ENCODE data around the gene WASF2.
A peak's percentile ranks its signal among the peaks of the same experiment; 100 is the strongest.

Gene WASF2

DNA sequence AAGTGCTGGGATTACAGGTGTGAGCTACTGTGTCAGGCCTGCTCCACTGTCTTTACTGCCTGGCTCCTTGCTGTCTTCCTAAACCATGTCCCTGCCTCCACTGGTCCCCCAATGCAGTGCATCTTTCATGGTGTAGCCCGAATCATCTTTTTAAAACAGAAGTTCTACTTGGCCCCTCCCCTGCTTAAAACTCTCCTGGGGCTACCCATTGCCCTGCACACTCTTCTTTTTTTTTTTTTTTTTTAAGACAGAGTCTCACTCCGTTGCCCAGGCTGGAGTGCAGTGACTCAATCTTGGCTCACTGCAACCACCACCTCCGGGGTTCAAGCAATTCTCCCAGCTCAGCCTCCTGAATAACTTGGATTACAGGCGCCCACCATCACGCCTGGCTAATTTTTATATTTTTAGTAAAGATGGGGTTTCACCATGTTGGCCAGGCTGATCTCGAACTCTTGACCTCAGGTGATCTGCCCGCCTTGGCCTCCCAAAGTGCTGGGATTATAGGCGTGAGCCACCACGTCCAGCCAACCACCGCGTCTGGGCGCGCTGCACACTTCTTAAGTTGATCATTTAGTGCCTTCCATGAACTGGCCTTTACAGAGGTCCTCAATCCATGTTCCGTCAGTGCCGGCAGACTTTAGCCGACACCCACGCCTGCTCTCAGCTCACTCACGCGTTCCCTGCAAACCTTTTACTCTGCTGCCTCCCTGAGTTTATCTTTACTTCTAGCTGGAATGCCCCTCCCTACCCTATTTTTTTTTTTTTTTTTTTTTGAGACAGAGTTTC lies 117.8 kb downstream of the WASF2 start:
- DNase-seq, result no peak

DNA sequence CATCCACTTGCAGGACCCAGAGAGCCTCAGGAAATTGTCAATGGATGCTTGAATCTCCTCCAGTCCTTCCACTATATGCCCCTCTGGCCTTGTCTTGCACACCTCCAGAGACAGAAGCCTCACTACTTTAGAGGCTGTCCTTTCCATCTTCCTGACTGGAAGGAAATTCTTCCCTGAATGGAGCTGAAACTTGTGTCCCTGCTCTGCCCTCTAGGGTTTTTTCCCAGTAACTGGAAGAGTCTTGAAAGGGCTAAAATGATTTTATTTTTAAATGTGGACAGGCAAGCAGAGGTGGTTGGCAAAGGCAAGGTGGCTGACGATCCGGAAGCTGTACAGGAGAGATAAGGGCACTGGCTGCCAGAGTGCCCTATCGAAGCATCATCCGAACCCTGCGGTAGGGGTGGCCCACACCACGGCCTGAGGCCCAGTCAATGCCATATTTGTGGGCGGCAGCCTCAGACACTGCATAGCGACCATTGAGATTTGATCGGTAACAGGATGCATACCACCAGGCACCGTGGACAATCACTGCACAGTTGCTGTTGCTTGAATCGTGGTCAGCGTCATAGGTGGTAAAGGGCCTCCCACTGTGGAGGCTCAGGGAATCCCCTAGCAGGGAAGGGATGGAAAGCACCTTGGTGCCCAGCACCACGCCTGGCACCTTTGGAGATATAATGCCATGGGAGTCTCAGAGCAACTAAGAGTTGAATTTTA lies 120.9 kb downstream of the WASF2 start:
- DNase-seq, result no peak

DNA sequence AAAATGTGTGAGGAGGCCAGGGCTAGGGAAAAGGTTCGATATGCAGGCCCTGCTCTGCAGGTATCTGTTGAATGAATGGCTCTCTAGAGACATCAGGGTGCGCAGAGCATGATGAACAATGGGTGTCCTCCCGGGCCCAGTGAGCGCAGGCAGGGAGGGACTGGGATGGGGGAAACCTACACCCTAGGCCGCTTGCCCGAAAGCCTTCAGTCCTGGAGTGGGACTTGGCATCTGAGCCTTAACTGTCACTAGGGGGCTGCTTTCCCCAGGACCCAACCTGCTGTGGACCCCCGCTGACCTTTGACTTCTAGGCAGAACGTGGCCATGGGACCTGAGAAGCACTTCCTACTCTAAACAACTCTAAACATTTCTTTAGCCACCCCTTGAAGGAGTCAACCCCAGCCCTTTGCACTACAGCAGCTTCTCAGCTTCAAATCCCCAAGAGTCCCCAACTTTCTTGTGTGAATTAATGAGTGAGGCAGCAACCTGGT lies 122.8 kb downstream of the WASF2 start:
- DNase-seq, result no peak

DNA sequence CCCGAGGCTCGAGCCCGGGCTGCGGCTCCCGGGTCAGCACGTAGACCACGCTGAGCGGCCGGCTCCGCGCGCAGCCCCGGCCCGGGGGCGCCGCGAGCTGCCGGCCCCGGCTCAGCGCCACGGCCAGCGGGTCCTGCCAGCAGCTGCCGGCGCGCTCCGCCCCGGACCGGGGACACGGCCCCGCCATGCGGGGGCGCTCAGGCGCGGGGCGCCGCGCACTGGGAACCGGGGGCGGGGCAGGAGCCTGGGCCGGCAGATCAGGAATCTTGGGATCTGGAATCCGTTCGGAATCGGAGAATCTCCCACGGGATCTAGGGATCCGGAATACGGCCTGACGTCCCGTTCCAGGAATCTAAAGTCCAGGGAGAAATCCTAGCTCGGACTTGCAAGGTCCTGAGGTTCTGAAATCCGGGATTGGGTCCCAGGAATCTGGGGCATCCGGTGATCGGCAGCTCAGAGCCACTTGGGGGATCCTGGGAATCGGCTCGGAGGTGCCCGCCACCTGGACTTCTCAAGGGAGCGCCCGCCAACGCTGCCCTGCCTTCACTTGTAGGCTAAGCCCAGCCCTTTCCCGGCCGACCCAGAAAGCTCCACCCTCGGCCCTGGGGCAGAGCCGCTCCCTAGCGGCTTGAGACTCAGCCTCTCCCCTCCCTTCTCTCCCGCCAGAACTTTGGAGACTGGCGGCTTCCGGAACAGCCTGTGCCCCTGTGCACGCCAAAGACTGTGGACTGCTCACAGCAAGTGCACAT lies 123.4 kb downstream of the WASF2 start, which contains the start of gene MAP3K6:
MAP3K6 (minus strand) TSS at position 551 of the 749 bp plus-strand sequence; CDS start at position 187, 364 bp downstream.
- peak; percentile 31 for DNase-seq

DNA sequence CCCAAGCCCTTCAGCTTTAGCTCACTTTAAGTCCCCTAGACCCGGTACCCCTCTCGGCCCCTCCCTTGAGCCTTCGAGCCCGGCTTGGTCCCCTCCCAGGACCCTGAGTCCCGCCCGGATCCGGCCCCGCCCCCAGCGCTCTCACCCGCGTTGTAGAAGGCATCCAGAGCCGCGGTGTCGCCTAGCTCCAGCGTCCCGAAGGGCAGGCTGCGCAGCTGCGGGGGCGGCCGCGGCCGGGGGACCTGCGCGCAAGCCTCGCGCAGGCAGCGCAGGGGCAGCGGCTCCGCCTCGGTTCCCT lies 123.9 kb downstream of the WASF2 start:
- DNase-seq, result peak; percentile 49

DNA sequence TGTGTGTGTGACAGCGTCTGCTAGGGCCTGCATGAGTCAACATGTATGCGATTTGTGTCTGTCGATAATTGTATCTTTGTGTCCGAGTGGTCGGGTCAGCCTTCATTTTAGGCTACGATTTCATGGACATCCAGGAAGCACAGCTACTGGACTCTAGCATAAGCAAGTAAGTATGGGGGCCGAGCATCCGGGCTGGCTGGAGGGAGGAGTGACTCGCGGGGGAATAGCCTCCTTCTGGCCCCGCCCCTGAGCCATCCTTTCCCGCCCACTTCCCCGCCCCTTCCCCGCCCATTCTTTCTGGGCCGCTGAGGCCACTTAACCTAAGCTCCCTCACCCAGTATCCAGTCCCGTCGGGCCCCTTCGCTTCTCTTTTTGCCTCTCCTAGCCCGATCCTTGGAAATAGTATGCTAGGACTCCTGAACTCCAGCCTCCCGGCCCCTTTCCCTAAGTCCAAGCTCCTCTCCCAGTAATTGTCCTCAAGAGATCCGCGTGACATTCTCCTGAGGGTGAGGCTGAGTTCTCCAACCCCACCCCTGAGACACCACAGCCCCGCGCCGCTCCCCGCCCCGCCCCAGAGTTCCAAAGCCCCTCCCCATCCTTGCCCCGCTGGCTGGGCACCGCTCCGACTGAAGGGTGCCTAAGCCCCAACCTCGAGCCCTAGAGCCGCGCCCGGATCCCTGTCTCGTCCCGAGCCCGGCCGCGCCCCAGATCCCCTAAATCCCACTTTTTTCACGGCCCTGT lies 124.4 kb downstream of the WASF2 start:
- peak; percentile 68 for DNase-seq

DNA sequence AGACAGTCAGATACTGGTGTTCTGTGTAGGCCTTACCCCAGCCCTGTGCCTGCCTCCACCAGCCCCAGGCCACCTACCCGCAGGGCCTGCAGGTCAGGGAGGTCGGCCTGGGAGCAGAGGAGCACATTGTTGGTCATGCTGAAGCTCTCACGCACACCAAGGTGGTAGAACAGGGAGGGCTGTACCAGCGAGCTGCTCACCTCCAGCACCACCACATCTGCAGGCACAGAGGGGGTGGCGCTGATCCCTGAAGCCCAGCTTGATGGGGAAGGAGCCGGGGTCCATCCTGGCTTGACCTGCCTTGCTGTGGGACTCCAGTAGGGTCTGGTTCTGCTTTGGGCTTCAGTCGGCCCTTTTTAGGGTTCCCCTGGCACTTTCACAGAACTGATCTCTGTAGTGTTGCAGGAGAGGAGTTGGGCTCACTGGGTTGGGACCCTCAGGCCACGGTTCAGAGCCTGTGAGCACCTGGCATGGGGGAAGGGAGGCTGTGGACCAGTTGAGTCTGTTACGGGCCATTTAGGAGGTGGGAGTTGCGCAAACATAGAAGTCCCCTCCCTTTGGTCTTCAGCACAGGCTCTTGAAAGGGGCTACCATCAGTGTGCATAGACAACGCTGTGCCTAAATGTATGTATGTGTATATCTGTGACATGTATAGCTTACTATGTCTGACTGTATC lies 125.1 kb downstream of the WASF2 start:
- DNase-seq, result no peak

DNA sequence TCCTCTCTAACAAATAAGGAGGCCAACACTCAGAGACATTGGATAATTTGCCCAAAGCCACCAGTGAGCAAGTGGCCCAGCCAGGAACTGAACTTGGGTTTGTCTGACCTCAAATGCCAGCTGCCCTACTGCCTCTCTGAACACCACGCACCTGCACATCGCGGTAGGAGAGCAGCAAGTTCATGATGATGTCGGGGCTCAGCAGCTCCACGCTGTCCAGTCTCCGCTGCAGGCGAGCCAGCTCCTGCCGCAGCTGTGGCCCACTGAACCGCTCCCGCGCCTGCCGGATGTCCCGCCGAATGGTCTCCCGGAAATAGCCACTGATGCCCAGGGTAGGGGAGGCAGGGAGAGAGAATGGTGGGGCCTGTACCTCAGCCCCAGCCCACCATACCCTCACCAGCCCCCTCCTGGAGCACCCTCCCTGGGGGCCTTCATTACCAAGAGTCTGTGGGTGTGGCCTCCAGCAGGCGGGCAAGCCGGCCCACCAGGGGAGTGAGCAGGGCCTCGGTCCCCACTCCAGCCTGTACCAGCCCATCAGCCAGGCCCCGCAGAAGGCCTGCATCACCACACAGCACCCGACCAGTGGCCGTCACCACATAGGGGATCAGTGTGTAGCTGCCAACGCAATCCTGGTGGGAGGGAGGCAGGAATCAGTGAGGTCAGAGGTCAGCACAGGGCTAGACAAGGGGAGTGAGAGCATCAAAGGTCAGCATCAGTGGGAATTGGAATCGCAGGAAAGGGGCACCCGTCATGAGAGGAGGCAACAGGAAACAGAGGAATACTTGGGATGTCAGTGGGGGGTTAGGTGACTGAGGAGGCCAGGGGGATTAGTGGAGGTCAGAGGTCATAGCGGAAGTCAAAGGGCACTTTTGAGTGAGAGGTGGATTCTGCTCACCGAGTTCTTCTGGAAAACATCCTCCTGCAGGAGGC lies 125.9 kb downstream of the WASF2 start:
- no peak for DNase-seq

DNA sequence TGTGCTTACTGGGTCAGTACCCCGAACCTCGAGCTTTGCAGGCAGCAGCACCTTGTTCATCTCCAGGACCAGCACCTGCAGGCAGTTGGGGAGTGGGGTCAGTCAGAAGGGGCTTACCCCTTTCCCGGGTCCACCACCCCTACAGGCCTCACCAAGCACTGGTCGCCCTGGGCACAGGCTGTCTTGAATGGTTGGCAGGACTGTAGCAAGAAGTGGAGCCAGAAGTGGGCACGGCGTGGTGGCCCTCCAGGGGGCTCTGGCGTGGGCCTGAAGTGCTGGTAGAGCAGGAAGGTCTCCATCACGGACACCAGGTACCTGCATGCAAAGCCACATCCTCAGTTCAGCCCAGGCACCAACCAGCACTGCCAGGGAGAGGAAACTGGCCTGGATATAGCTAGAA lies 128.4 kb downstream of the WASF2 start:
- no peak for DNase-seq

DNA sequence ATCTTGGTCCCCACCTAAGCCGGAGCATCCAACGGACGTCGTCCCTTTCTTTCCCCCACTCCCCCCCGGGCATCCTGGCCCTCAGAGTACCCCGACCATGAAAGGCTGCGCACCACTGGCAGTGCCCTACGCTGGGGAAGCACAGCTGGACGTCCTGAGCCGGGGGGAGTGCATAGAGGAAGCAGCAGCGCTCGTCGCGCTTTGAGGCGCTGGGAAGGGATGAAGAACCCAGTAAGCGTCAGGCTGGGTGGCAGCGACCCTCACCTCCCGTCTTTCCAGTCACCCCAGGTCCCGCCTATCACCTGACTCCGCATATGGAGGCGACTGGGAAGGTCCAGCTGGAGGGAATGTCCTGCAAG lies 128.9 kb downstream of the WASF2 start:
- no peak for DNase-seq

DNA sequence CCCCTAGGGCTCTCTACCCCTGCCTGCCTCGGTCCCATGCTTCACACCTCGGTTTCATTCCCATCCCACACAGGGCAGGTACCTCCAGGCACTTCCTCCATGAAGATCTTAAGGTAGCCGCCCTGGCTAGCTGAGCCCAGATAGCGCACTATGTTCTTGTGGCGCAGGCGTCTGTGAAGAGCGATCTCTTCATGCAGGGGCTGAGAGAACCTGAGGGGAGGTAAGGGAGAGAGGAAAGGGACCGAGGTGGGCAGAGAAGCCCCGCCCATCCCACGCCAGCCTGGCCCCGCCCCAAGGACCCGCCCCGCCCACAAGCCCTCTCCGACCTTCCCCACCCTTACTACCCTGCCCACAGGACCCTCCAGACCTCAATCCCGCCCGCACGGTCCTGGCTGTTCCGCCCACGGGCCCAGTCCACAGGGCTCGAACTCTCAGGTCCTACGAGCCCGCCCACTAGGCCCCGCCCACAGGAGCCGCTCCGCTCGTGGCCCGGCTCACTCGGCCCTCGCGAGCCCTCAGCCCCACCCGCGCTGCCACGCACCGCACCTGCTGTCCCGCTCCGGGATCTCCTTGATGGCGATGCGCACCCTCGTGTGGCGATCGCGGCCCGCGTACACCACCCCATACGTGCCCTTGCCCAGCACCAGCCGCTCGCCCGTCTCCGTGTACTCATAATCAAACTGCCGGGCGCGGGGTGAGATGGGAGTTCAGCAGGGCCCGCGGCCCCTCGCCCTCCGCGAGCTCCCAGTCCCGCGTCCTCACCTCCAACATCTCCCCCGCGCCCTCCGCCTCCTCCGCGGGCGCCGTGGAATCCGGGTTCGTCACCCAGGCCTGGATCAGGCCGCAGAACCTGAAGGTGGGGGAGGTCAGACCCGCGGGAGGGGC lies 129.6 kb downstream of the WASF2 start:
- DNase-seq, result no peak

DNA sequence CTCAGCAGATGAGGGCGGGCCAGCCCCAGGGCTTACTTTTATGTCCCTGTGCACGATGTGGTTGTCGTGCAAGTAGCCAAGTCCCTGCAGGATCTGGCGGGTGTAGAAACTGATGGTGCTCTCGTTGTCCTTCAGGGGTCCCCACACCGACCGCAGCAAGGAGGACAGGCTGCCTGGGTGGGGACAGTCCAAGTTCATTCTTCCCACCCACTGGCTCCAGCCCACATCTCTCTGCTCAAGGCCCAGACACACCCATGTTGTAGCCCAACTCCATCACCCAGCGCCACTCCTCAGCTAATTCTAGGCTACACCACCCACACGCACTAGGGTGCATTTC lies 130.2 kb downstream of the WASF2 start:
- no peak for DNase-seq

DNA sequence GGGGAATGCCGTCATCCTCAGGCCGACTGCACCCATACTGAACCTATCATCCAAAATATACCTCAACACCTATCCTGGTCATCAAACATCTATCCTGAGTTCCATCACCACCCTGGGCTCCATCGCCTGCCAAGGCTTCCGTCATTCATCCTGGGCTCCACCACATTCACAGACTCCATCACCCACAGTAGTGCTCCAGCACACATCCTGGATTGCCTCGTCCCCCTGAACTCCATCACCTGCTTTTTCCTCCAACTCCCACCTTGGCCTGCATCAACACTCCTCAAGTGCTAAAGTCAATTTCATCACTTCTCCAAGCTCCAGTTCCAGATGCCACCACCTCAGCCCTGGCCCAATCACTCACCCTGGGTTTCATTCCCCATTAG lies 131.0 kb downstream of the WASF2 start:
- DNase-seq, result no peak

DNA sequence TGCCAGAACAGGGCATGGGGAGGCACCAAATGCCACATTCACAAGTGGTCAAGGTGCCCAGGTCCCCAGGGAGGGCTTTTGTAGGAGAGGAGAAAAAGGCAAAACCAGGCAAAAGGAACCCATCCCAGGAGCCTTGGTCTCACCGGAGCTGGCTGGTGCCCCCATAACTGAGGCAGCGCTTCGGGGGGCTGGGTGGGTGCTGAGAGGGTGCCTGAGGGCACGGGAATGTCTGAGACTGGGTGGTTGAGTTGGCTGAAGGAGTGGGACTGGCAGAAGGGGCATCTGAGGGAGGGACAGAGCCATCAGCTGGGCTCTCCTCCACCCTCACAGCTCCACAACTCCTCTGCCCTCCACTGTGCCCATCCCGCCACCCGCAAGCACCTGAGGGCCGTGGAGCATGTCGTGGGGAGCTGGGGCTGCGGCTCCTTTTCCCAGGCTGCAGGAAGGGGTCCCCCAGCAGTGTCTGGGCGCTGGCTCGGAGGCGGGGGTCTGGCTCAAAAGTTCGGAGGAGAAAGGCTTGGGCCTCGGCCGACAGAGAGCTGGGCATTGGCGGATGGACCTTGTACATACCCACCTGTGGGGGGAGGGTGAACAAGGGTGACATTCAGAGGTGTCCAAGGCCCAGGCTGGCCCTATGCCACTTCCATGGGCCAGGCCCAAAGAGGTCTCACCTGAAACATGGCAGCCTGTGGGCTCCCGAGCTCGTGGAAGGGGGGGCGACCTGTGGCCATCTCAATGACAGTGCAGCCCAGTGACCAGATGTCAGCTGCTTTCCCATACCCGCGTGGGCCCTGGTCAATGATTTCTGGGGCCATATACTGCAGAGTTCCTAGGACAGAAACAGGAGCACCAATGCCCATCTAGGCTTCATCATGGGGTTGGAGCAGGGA lies 131.7 kb downstream of the WASF2 start:
- no peak for DNase-seq

DNA sequence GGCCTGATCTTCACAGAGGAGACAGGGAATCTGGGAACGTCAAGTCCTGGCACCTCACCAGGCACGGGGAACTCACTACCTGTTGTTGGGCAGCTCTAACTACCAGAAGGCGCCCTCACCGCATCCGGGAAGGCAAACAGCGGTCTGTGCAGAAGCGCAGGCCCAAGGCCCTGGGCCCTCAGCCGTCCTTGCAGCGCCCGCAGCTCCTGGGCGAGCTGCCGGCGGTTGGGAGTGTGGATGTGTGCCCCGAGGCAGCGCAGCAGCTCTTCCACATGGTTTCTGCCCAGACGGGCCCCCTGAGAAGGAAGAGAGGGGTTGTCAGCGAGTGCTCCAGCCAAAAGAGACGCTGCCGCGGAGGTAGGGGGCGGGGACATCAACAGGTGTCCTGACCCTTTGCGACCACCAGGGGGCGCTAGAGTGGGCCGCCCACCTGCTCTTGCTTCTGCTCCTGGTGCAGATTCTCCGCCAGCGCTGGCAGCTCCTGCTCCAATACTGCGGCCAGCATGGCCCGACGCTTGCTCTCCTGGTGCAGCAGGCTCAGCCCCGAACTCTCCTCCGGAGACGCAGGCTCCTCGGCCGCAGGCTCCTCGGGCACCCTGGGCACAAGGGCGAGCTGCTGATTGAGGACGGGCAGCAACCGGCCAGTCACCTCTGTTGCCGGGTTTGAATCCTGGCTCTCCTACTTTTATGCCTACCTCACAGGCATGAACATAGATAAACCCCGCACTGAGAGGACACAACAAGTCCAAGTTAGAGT lies 132.5 kb downstream of the WASF2 start:
- DNase-seq, result peak; percentile 36

DNA sequence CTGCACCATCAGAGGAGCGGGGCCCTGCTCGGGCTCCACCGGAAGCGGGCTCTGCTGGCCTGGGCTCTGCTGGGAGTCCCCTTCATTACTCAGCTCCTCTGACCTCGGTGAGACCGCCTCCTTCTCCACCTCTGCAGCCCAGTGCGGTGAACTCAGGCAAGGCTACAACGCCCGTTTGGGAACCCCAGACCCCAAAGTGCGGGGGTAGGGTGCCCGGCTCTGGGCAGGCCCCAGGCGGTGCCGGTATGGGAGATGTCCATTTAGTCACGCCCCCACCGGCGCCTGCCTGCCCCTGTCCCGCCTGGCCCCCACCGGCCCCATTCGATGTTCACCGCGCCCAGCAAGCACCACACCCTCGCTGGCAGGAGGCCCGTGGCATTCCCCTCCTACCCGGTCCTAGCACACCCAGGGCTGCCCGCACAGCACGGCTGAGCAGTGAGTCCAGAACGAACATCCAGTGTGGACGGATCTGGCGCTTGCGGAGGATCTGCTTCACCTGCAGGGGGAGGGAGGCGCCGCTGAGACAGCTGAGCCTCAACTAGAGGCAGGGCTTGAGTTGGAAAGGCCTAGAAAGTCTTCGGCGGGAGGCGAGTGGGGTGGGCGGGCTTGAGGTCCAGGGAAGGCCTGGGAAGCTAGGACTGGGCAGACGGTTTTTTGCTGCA lies 133.2 kb downstream of the WASF2 start:
- no peak for DNase-seq

DNA sequence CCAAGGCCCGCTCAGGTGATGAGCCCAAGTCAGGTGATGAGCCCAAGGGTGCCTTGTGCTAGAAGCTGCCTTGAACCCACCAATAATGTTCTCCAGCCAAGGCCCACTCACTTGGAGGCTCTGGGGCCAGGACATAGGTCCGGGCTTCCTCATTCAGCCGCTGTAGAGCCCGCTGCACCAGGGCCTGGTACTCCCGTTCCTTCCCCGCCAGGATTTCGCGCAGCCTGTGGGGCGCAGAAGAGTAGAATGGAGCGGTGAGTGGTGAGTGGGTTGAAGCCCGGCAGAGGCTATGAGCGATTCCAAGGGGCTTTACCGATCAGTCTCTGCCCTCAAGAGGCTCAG lies 133.7 kb downstream of the WASF2 start:
- no peak for DNase-seq

DNA sequence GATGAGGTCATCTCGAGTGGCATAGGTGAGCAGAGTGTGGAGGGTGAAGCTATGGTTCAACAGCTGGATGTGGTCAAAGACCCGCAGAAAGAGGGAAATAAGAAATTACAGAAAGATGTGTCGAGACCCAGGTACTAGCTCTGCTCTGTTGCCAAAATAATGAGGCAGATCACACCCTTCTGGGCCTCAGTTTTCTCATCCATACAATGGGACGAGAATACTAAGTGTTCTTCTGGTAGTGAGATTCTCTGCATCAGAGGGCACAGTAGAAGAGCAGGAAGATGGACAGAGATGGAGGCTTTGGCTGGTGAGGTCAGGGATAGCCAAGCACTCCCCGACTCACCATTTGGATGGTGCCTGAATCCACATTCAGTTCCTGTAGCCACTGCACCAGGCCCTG lies 134.3 kb downstream of the WASF2 start:
- DNase-seq, result no peak
